ENCODE results near the gene LSAMP.

The LSAMP gene

GRCh38 chr3:116020495-116020894 is 424.8 kb downstream of the LSAMP start:
- TF ChIP-seq CTCF (conservative IDR thresholded peaks at IDR 0.05; ENCODE audit: control insufficient read depth, insufficient read depth, low read depth, low read length): no peak
- DNase-seq (ENCODE audit: low read depth): peak; percentile 59
- no peak overlapping the region for H3K4me3 ChIP-seq (ENCODE audit: control insufficient read depth, low read depth, low read length)

GRCh38 chr3:116019254-116019763 is 426.0 kb downstream of the LSAMP start:
- no peak overlapping the region for H3K4me3 ChIP-seq (ENCODE audit: control insufficient read depth, low read depth, low read length)
- DNase-seq (ENCODE audit: low read depth): no peak
- TF ChIP-seq CTCF (conservative IDR thresholded peaks at IDR 0.05; ENCODE audit: control insufficient read depth, insufficient read depth, low read depth, low read length): no peak

- no peak for TF ChIP-seq CTCF (conservative IDR thresholded peaks at IDR 0.05; ENCODE audit: control insufficient read depth, insufficient read depth, low read depth, low read length)
- no peak overlapping the region for H3K4me3 ChIP-seq (ENCODE audit: control insufficient read depth, low read depth, low read length)
- DNase-seq (ENCODE audit: low read depth): peak; percentile 70
Observed at GRCh38 chr3:116018646-116019045, 426.6 kb downstream of the LSAMP start.

GRCh38 chr3:116015931-116016330 is 429.4 kb downstream of the LSAMP start:
- TF ChIP-seq CTCF (conservative IDR thresholded peaks at IDR 0.05; ENCODE audit: control insufficient read depth, insufficient read depth, low read depth, low read length): no peak
- no peak for DNase-seq (ENCODE audit: low read depth)
- no peak overlapping the region for H3K4me3 ChIP-seq (ENCODE audit: control insufficient read depth, low read depth, low read length)

GRCh38 chr3:116007000-116007399 is 438.3 kb downstream of the LSAMP start:
- no peak for TF ChIP-seq CTCF (conservative IDR thresholded peaks at IDR 0.05; ENCODE audit: control insufficient read depth, insufficient read depth, low read depth, low read length)
- no peak for DNase-seq (ENCODE audit: low read depth)
- no peak overlapping the region for H3K4me3 ChIP-seq (ENCODE audit: control insufficient read depth, low read depth, low read length)

GRCh38 chr3:116005404-116005803 is 439.9 kb downstream of the LSAMP start:
- no peak for TF ChIP-seq CTCF (conservative IDR thresholded peaks at IDR 0.05; ENCODE audit: control insufficient read depth, insufficient read depth, low read depth, low read length)
- DNase-seq (ENCODE audit: low read depth): peak; percentile 99
- no peak overlapping the region for H3K4me3 ChIP-seq (ENCODE audit: control insufficient read depth, low read depth, low read length)

GRCh38 chr3:116002235-116002634 is 443.1 kb downstream of the LSAMP start:
- DNase-seq (ENCODE audit: low read depth): no peak
- H3K4me3 ChIP-seq (ENCODE audit: control insufficient read depth, low read depth, low read length): no peak overlapping the region
- TF ChIP-seq CTCF (conservative IDR thresholded peaks at IDR 0.05; ENCODE audit: control insufficient read depth, insufficient read depth, low read depth, low read length): no peak
